Naive B cell (primary cell): ENCODE results near the gene STAP1. TPM values are rescaled to one million over a fixed set of nuclear protein-coding genes. Genes with fewer than 3 reads are reported as not detected.
"Not testable (repeated sequence)": the region's sequence is repeated elsewhere in the genome, so short reads cannot be mapped to it uniquely, and the experiment has no call there.

ENCODE experiments used
- ATAC-seq, 2 donors: fragments of 150-1000 bp; cut with Tn5 transposase; 2 replicates each; pipeline ENCODE4 v1.10.0; 2021; ENCODE audit warnings: low read depth in 2 of 2, mild to moderate bottlenecking in 2 of 2, moderate library complexity in 2 of 2
- DNase-seq: peaks from one replicate; pipeline ENCODE4 v3.0.0; 2022
- H3K27ac Mint-ChIP-seq, 6 donors: one replicate each; pipeline ENCODE4 v1.8.0; 2020 to 2022; ENCODE audit warnings: mild to moderate bottlenecking in 6 of 6, mixed read lengths in 6 of 6, moderate library complexity in 5 of 6, inconsistent platforms in 2 of 6
- H3K27me3 Mint-ChIP-seq, 3 donors: one replicate each; pipeline ENCODE4 v1.8.0; 2021 to 2022; ENCODE audit warnings: mixed read lengths in 3 of 3, mild to moderate bottlenecking in 1 of 3
- H3K36me3 Mint-ChIP-seq, 2 donors: one replicate each; pipeline ENCODE4 v1.8.0; 2020 to 2022; ENCODE audit warnings: mixed read lengths in 2 of 2, inconsistent platforms in 1 of 2, mild to moderate bottlenecking in 1 of 2
- H3K4me1 Mint-ChIP-seq, 3 donors: one replicate each; pipeline ENCODE4 v1.8.0; 2020 to 2022; ENCODE audit warnings: mixed read lengths in 3 of 3, inconsistent platforms in 1 of 3, mild to moderate bottlenecking in 1 of 3, moderate library complexity in 1 of 3
- H3K4me3 Mint-ChIP-seq, 8 donors: one replicate each; pipeline ENCODE4 v1.8.0; 2020 to 2022; ENCODE audit warnings: mild to moderate bottlenecking in 8 of 8, mixed read lengths in 8 of 8, moderate library complexity in 8 of 8, inconsistent platforms in 2 of 8
- H3K9me3 Mint-ChIP-seq, 7 donors: one replicate each; pipeline ENCODE4 v1.8.0; 2020 to 2022; ENCODE audit warnings: mixed read lengths in 7 of 7, mild to moderate bottlenecking in 5 of 7, inconsistent platforms in 2 of 7, moderate library complexity in 1 of 7
- polyA plus RNA-seq, 6 donors: library from polyadenylated mRNA; unstranded; fragments of 300-500 nt; fragmentation: Illumina TruSeq; gene quantifications; one replicate each; pipeline ENCODE4 v1.2.3, GENCODE V29; 2021; ENCODE audit warnings: low read depth in 6 of 6

STAP1 gene
- polyA plus RNA-seq, 6 donors from 2014 or later = 166 to 237 (median 224) TPM

DNA sequence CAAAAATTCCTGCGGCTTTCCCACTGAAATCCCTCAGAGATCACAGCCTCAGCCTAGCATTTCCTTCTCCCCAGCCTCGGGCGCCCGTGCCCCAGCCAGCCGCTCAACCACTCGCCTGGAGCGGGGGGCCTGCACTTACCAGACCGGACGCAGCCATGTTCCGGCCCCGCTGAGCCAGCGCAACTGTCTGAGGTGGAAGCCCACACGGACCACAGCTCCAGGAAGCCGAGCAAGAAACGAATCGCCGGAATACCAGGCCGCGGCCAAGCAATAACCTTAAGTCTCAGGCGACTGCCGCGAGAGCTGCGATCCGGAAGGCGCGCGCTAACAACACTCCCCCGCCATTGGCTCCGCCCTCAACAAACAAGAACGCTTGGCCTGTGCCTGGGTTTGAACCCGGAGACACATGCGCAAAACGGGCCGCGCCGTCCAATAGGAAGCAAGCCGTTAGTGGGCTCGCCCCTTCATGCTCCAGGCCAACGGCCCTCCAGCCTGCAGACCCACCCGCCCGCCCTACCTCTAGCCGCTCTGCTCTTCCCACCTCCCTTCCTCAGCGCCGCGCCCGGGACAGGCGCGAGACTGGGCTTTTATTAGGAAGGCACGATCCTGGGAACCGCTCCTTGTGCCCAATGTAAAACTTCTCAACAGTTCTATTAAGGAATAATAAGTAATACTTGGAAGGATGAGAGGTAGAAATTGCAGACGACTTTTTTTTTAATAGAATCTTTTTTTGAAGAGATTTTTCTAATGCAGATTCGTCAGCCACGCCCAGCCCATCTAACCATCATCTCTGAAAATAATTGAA is 13.1 kb upstream of the STAP1 start, which contains the start of gene CENPC:
Gene CENPC, minus strand, starts transcription at position 305 of the 805 bp plus-strand sequence. Its CDS starts 148 bp downstream, at position 157.
- H3K27ac Mint-ChIP-seq = peak within 1 kb of the TSS; percentile 96 to 100 (median 100)
- H3K4me3 Mint-ChIP-seq = peak within 1 kb of the TSS; percentile 96 to 100 (median 98)

DNA sequence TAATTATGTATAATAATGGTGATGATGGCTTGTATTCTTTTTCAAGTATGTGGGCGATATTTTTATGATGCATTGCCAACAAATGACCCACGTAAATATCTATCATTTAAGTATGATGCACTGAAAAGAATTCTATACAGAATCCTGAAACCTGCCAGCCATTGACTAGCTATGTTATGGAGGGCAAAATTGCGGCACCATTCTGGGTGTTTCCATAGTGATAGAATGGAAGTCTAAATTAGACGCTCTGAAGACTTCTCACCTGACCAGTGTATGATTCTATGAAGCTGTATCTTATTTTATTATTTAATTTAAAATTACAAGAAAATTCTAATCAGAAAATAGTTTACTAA is 12.5 kb upstream of the STAP1 start:
- H3K9me3 Mint-ChIP-seq = no peaks in the 10 kb centered on the region
- H3K27me3 Mint-ChIP-seq = no peaks in the 10 kb centered on the region
- ATAC-seq = no peak
- no peak for DNase-seq
- H3K36me3 Mint-ChIP-seq = peaks cover 0 to 5% of the 10 kb centered on the region in 2 donors
- peak overlapping the region in 2 of 6 donors; percentile 99 to 100 for H3K27ac Mint-ChIP-seq
- H3K4me3 Mint-ChIP-seq = peak overlapping the region; percentile 96 to 100 (median 98)
- H3K4me1 Mint-ChIP-seq = peaks cover 40 to 54% (median 45%) of the 10 kb centered on the region in 3 donors

More for the DNA sequence above, 13.1 kb upstream of the STAP1 start, which contains the start of gene CENPC:
- ATAC-seq = peak; percentile 81 to 84
- Mint-ChIP-seq H3K4me1 (peaks cover 35 to 48% (median 40%) of the 10 kb centered on the region in 3 donors), H3K9me3 (no peaks in the 10 kb centered on the region), H3K27me3 (no peaks in the 10 kb centered on the region), H3K36me3 (peaks cover 0 to 5% of the 10 kb centered on the region in 2 donors)
- DNase-seq = peak; percentile 89

DNA sequence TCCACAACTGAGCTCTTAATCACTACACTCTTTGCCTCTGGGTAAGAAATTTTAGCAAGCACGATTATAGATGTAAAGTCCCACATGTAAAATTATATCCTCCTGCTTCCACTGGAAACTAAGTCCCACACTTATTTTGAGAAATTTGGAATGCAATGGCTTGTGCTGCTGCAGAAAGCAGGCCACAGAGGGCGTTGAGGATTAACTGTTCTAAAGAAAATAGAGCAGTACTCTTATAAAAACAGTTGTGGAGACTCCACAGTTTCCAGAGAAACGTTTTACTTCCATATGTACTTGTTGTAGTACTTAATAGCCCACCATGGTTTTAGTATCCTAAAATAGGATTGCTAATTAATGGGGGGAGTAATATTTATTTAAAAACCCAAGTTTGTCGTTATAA is 11.6 kb upstream of the STAP1 start:
- Mint-ChIP-seq H3K36me3 (no peaks in the 10 kb centered on the region), H3K27ac (peak overlapping the region in 1 of 6 donors; percentile 100), H3K4me1 (peaks cover 41 to 57% (median 42%) of the 10 kb centered on the region in 3 donors), H3K27me3 (no peaks in the 10 kb centered on the region), H3K4me3 (peak overlapping the region in 2 of 8 donors; percentile 51 to 99), H3K9me3 (no peaks in the 10 kb centered on the region)
- ATAC-seq (no peak), DNase-seq (no peak)

DNA sequence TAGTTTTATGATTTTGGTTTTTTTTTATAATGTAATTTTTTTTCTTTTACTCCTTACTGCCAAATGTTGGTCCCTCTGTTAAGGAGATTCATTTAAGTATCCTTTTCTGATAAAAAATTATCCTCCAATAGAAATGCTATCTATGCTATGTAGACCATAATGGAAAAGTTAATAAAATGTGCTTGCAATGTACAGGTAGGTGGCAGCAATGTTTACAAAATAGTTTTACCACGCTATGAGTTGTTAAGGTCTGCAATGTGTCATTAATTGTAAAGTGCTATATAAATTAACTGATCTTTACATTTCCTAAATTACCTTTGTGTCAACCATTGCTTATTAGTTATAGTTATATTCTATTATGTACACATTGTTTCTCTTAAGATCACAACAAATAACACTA is 9.4 kb upstream of the STAP1 start:
- peak in 1 of 2 donors; percentile 15 for ATAC-seq
- no peaks in the 10 kb centered on the region for H3K9me3 Mint-ChIP-seq
- H3K27me3 Mint-ChIP-seq = no peaks in the 10 kb centered on the region
- no peaks in the 10 kb centered on the region for H3K36me3 Mint-ChIP-seq
- H3K4me1 Mint-ChIP-seq = peaks cover 32 to 60% (median 45%) of the 10 kb centered on the region in 3 donors
- H3K27ac Mint-ChIP-seq = peak overlapping the region in 2 of 6 donors; percentile 76 to 95
- DNase-seq = peak; percentile 45
- peak overlapping the region in 6 of 8 donors; percentile 64 to 86 (median 78) for H3K4me3 Mint-ChIP-seq

DNA sequence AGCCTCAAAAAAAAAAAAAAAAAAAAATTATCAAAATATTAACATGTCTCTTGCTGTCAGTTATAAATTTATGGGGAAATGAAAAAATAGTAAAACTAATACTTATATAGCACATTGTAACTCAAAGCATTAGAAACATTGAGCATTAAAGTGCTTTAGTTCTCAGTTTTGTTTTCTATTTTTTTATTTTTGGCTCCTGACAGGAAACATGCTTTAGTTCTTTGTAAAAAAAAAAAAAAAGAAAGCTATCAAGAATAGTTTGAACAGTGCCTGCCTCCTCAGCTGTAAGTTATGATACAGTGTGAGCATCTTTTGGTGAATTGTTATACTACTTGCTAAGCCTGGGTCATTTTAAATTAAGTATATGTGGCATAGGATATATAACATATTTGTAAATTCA is 8.1 kb upstream of the STAP1 start:
- Mint-ChIP-seq H3K27ac (peak overlapping the region; percentile 76 to 95 (median 91)), H3K4me1 (peaks cover 27 to 61% (median 41%) of the 10 kb centered on the region in 3 donors), H3K9me3 (no peaks in the 10 kb centered on the region), H3K4me3 (peak overlapping the region; percentile 64 to 91 (median 80)), H3K36me3 (no peaks in the 10 kb centered on the region), H3K27me3 (no peaks in the 10 kb centered on the region)
- peak; percentile 46 for DNase-seq
- ATAC-seq = peak; percentile 58 to 62

DNA sequence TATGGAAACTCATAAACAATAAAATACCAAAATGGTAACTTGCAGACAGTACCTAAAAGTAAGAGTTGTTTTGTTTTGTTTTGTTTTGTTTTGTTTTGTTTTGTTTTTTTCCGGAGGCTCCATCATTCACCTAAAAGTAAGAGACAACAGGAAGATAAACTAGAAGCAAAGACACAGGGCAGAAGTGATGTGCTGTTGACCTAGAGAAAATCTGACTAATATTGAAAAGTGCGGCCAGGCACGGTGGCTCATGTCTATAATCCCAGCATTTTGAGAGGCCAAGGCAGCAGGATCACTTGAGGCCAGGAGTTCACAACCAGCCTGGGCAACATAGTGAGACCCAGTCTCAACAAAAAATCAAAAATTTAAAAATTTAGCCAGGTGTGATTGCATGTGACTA is 7.7 kb upstream of the STAP1 start:
- H3K4me3 Mint-ChIP-seq = peak overlapping the region; percentile 64 to 91 (median 80)
- peak overlapping the region; percentile 76 to 95 (median 91) for H3K27ac Mint-ChIP-seq
- H3K4me1 Mint-ChIP-seq = peaks cover 29 to 63% (median 45%) of the 10 kb centered on the region in 3 donors
- H3K36me3 Mint-ChIP-seq = no peaks in the 10 kb centered on the region
- H3K9me3 Mint-ChIP-seq = no peaks in the 10 kb centered on the region
- no peak for DNase-seq
- ATAC-seq = no peak
- no peaks in the 10 kb centered on the region for H3K27me3 Mint-ChIP-seq

DNA sequence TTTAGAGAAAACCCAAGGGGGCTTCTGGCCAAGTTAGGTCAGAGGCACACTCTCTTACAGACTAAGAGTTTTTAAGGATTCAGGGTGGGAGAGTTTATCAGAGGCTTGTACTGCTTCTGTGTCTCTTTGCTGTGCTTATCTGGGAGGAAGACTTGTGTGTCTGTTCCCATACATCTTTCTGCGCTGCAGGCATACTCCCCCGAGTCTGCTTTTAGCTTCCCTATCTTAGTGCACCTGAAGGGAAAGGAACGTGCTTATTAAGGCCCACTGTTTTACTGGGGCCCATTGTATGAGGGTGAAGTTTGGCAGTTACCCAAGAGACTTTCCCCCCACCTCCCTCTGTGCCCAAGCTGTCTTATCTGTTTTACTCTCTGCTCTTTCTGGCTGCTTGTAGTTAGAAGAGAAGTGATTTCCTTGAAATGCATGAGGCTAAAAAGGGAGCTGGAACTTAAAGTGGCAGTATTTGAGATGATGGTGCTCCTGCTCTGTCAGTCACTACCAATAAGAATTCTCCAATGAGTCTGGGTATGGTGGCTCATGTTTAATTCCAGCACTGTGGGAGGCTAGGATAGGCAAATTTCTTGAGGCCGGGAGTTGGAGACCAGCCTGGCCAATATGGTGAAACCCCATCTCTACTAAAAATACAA is 6.3 kb upstream of the STAP1 start:
- not testable (repeated sequence) for DNase-seq, H3K36me3 Mint-ChIP-seq, ATAC-seq, H3K9me3 Mint-ChIP-seq, H3K27me3 Mint-ChIP-seq
- H3K27ac Mint-ChIP-seq = peak overlapping the region; percentile 49 to 95 (median 79)
- H3K4me3 Mint-ChIP-seq = peak overlapping the region in 6 of 8 donors; percentile 22 to 86 (median 78)
- H3K4me1 Mint-ChIP-seq = peaks cover 40 to 73% (median 60%) of the 10 kb centered on the region in 3 donors

DNA sequence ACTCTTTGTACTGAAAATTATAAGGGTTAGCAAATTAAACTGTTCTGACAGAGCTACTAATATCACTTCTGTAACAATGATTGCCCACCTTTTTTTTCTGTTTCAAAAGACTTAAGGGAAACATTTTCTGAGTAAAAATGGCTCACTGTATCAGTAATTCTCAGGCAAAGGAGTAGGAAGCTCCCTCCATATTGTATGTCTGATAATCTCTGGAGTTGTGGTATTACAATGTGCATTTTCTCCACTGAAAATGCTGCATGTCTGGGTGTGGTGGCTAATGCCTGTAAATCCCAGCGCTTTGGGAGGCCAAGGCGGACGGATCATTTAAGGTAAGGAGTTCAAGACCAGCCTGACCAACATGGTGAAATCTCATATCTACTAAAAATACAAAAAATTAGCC is 4.4 kb upstream of the STAP1 start:
- Mint-ChIP-seq H3K36me3 (peaks cover 0 to 6% of the 10 kb centered on the region in 2 donors), H3K27me3 (no peaks in the 10 kb centered on the region), H3K9me3 (peaks cover 0 to 4% (median 0%) of the 10 kb centered on the region in 7 donors), H3K4me1 (peaks cover 52 to 86% (median 73%) of the 10 kb centered on the region in 3 donors), H3K4me3 (peak overlapping the region in 1 of 8 donors; percentile 9), H3K27ac (no peak overlapping the region)
- ATAC-seq (no peak), DNase-seq (no peak)

DNA sequence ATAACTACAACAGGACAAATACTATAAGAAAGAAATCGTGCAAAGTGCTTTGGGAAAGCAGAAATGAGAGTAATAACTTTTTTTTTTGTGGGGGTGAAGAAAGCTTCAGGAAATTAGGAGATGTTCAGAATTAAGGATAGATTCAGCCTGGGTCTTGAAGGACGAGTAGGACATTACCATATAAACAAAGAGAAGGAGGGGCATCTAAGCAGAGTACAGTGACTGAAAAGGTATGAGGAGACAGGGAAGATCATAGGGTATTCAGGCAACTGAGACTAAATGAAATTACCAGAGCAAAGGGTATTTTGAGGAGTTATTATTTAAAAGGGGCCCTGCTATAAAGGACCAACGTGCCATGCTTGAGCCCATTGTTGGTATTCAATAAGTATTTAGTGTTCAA is 3.1 kb upstream of the STAP1 start:
- Mint-ChIP-seq H3K4me3 (peak overlapping the region in 4 of 8 donors; percentile 17 to 63 (median 46)), H3K4me1 (peaks cover 51 to 79% (median 65%) of the 10 kb centered on the region in 3 donors), H3K9me3 (peaks cover 0 to 4% (median 0%) of the 10 kb centered on the region in 7 donors), H3K27me3 (no peaks in the 10 kb centered on the region), H3K36me3 (peaks cover 0 to 6% of the 10 kb centered on the region in 2 donors), H3K27ac (peak overlapping the region in 4 of 6 donors; percentile 12 to 88 (median 52))
- DNase-seq (no peak), ATAC-seq (no peak)

DNA sequence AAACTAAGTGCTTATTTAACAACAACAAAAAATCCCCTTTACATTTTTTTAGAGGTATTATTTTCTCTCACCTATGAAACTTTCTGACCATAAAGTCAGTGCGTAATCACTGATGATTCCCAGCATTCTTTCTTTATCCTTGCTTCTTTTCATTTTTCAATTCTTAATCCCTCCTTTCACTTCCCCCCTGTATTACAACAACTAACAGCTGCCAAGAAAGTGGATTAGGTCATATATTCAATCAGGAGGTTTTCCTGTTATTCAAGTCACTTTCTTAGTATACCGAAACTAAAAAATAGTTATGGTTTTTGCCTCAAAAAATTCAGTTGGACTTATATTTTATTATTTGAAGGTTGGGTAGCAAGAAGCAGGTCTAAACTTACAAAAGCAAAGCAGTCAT is 2.1 kb upstream of the STAP1 start:
- H3K4me3 Mint-ChIP-seq = peak overlapping the region in 4 of 8 donors; percentile 27 to 94 (median 74)
- H3K27ac Mint-ChIP-seq = peak overlapping the region in 3 of 6 donors; percentile 8 to 98 (median 28)

DNA sequence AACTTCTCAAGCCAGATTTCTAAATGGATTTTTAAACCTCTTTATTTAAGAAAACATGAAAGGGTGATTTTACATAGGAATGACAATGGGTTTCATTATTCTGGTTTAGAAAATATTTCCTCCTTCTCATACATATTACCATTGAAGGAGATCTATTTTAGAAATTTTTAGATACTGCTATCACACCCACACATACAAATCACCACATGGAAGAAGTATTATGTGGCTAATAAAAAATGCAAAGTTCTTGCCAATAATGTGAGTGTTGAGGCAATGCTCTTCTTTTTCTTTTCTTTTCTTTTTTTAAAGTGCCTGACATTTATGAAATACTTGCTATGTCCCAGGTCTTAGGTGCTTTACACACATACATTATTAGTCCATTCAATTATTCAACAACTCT is 6.8 kb downstream of the STAP1 start:
- H3K27ac Mint-ChIP-seq = peak overlapping the region in 5 of 6 donors; percentile 78 to 94 (median 80)
- H3K4me1 Mint-ChIP-seq = peaks cover 52 to 83% (median 66%) of the 10 kb centered on the region in 3 donors
- H3K9me3 Mint-ChIP-seq = peaks cover 0 to 4% (median 0%) of the 10 kb centered on the region in 7 donors
- H3K27me3 Mint-ChIP-seq = no peaks in the 10 kb centered on the region
- peak overlapping the region in 3 of 8 donors; percentile 29 to 73 (median 42) for H3K4me3 Mint-ChIP-seq
- ATAC-seq = no peak
- no peak for DNase-seq
- H3K36me3 Mint-ChIP-seq = peaks cover 16 to 17% of the 10 kb centered on the region in 2 donors

More for the DNA sequence above, 2.1 kb upstream of the STAP1 start:
- peaks cover 0 to 4% (median 0%) of the 10 kb centered on the region in 7 donors for H3K9me3 Mint-ChIP-seq
- no peaks in the 10 kb centered on the region for H3K27me3 Mint-ChIP-seq
- no peak for ATAC-seq
- H3K36me3 Mint-ChIP-seq = peaks cover 8% of the 10 kb centered on the region in 2 donors
- H3K4me1 Mint-ChIP-seq = peaks cover 55 to 79% (median 67%) of the 10 kb centered on the region in 3 donors
- no peak for DNase-seq

DNA sequence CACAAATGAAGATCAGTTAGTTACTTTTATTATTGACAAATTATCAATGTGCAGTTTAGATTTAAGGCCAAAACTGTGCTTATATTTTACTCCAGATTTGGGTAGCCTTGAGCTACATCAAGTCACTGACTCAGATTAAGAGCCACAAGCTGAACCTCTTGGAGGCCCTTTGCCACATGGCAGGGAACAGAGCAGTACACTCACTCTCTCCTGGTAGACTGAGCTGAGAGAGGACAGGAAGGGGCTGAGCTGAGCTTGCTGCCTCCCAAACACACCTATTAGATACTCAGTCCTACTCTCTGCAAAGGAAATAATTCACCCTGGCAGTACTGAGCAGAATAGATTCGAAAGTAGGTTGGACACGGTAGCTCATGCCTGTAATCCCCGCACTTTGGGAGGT is 7.8 kb downstream of the STAP1 start:
- H3K36me3 Mint-ChIP-seq = peaks cover 9 to 15% of the 10 kb centered on the region in 2 donors
- no peak for DNase-seq
- H3K9me3 Mint-ChIP-seq = peaks cover 0 to 4% (median 0%) of the 10 kb centered on the region in 7 donors
- H3K27me3 Mint-ChIP-seq = no peaks in the 10 kb centered on the region
- peak overlapping the region in 7 of 8 donors; percentile 30 to 85 (median 62) for H3K4me3 Mint-ChIP-seq
- ATAC-seq = no peak
- H3K27ac Mint-ChIP-seq = peak overlapping the region in 5 of 6 donors; percentile 79 to 95 (median 90)
- peaks cover 48 to 81% (median 60%) of the 10 kb centered on the region in 3 donors for H3K4me1 Mint-ChIP-seq

DNA sequence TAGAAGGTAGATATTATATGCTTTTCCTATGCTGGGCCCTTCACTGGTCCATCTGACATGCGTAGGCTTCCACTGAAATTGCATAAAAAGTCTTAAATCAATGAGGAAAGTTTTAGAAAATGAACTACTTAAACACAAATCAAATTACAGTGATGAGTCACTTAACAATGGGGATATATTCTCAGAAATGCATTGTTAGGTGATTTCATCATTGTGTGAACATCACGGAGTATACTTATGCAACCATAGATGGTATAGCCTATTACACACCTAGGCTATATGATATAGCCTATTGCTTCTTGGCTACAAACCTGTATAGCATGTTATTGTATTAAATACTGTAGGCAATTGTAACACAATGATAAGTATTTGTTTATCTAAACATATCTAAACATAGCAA is 10.3 kb downstream of the STAP1 start:
- Mint-ChIP-seq H3K9me3 (no peaks in the 10 kb centered on the region), H3K4me1 (peaks cover 52 to 82% (median 56%) of the 10 kb centered on the region in 3 donors), H3K27me3 (no peaks in the 10 kb centered on the region), H3K27ac (peak overlapping the region in 2 of 6 donors; percentile 30 to 82), H3K4me3 (peak overlapping the region in 1 of 8 donors; percentile 9), H3K36me3 (peaks cover 0 to 24% of the 10 kb centered on the region in 2 donors)
- no peak for DNase-seq
- no peak for ATAC-seq
